ENCODE data around the gene REC114. TPM values are rescaled to one million over a fixed set of nuclear protein-coding genes. Genes with fewer than 3 reads are reported as not detected.

Gene REC114
- polyA plus RNA-seq, 1 donor (not counting 4 experiments of a cell fraction or from before 2014, with no cell fraction given): not detected

- DNase-seq (ENCODE audit: low read depth, low spot score) (no peak), FAIRE-seq (no peak)
- Histone ChIP-seq H3K36me3 (ENCODE audit: control insufficient read depth in 2 of 2, extremely low read depth in 1 of 2, insufficient read depth in 2 of 2, low read length in 2 of 2) (no peaks in the 10 kb centered on the region), H3K9ac (ENCODE audit: control insufficient read depth, extremely low read depth, insufficient read depth, low read length) (no peak overlapping the region), H3K79me2 (ENCODE audit: control insufficient read depth, insufficient read depth, low read length) (no peaks in the 10 kb centered on the region), H3K4me1 (ENCODE audit: control insufficient read depth, extremely low read depth, insufficient read depth, low read length) (no peaks in the 10 kb centered on the region), H3K9me3 (ENCODE audit: control insufficient read depth, low read depth, low read length) (no peaks in the 10 kb centered on the region), H2AFZ (ENCODE audit: control insufficient read depth, low read length) (no peak overlapping the region), H3K4me3 (ENCODE audit: control insufficient read depth in 2 of 3, extremely low read depth in 1 of 3, insufficient read depth in 2 of 3, low read depth in 1 of 3, low read length in 3 of 3) (no peak overlapping the region), H3K4me2 (ENCODE audit: control insufficient read depth, extremely low read depth, insufficient read depth, low read depth, low read length) (no peak overlapping the region), H3K9me1 (ENCODE audit: control insufficient read depth, extremely low read depth, insufficient read depth, low read length) (no peaks in the 10 kb centered on the region), H3K27ac (ENCODE audit: control insufficient read depth, insufficient read depth, low read length) (no peak overlapping the region), H4K20me1 (ENCODE audit: control insufficient read depth, extremely low read depth, insufficient read depth, low read length) (no peaks in the 10 kb centered on the region), H3K27me3 (ENCODE audit: control insufficient read depth, extremely low read depth, insufficient read depth, low read length) (peaks cover 28% of the 10 kb centered on the region)
- TF ChIP-seq CTCF (optimal IDR thresholded peaks at IDR 0.05 in 1 of 3, IDR thresholded peaks at IDR 0.05 in 1 of 3, conservative IDR thresholded peaks at IDR 0.05 in 1 of 3; ENCODE audit: extremely low read depth in 1 of 3, insufficient read depth in 2 of 3, low read length in 3 of 3): no peak
- dilution Hi-C loops (cut with MboI; ENCODE audit: extremely low pct_ligation_motif_present, low sequenced_read_pairs): no loop called here
Observed at GRCh38 chr15:73394782-73395181, 48.2 kb upstream of the REC114 start.

GRCh38 chr15:73395671-73396070, 47.3 kb upstream of the REC114 start:
- no peak overlapping the region for H3K4me3 ChIP-seq (ENCODE audit: control insufficient read depth in 2 of 3, extremely low read depth in 1 of 3, insufficient read depth in 2 of 3, low read depth in 1 of 3, low read length in 3 of 3)
- H3K9me1 ChIP-seq (ENCODE audit: control insufficient read depth, extremely low read depth, insufficient read depth, low read length): no peaks in the 10 kb centered on the region
- no peak overlapping the region for H3K4me2 ChIP-seq (ENCODE audit: control insufficient read depth, extremely low read depth, insufficient read depth, low read depth, low read length)
- H3K36me3 ChIP-seq (ENCODE audit: control insufficient read depth in 2 of 2, extremely low read depth in 1 of 2, insufficient read depth in 2 of 2, low read length in 2 of 2): no peaks in the 10 kb centered on the region
- H3K9ac ChIP-seq (ENCODE audit: control insufficient read depth, extremely low read depth, insufficient read depth, low read length): no peak overlapping the region
- peaks cover 28% of the 10 kb centered on the region for H3K27me3 ChIP-seq (ENCODE audit: control insufficient read depth, extremely low read depth, insufficient read depth, low read length)
- TF ChIP-seq EZH2 (IDR thresholded peaks at IDR 0.05; ENCODE audit: low read length) (no peak), CTCF (optimal IDR thresholded peaks at IDR 0.05 in 1 of 3, IDR thresholded peaks at IDR 0.05 in 1 of 3, conservative IDR thresholded peaks at IDR 0.05 in 1 of 3; ENCODE audit: extremely low read depth in 1 of 3, insufficient read depth in 2 of 3, low read length in 3 of 3) (no peak)
- H3K4me1 ChIP-seq (ENCODE audit: control insufficient read depth, extremely low read depth, insufficient read depth, low read length): no peaks in the 10 kb centered on the region
- FAIRE-seq (no peak), DNase-seq (ENCODE audit: low read depth, low spot score) (no peak)
- dilution Hi-C loops (cut with MboI; ENCODE audit: extremely low pct_ligation_motif_present, low sequenced_read_pairs): no loop called here
- no peaks in the 10 kb centered on the region for H3K79me2 ChIP-seq (ENCODE audit: control insufficient read depth, insufficient read depth, low read length)
- no peaks in the 10 kb centered on the region for H4K20me1 ChIP-seq (ENCODE audit: control insufficient read depth, extremely low read depth, insufficient read depth, low read length)
- H2AFZ ChIP-seq (ENCODE audit: control insufficient read depth, low read length): no peak overlapping the region
- no peak overlapping the region for H3K27ac ChIP-seq (ENCODE audit: control insufficient read depth, insufficient read depth, low read length)
- no peaks in the 10 kb centered on the region for H3K9me3 ChIP-seq (ENCODE audit: control insufficient read depth, low read depth, low read length)
